SU-DHL-6 (cell line): ENCODE results near the gene C6orf120.

Experiments used
- CTCF ChIP-seq: fragments of 200-600 bp; sonication (generic); IDR thresholded peaks from one replicate; pipeline ENCODE4 v1.5.1; 2017; ENCODE audit warnings: antibody characterized with exemption, mild to moderate bottlenecking, low read length, moderate library complexity; ENCODE audit not compliant: insufficient read depth, poor library complexity, severe bottlenecking
- EZH2phosphoT487 ChIP-seq: fragments of 200-600 bp; sonication (generic), shearing (Covaris generic); conservative IDR thresholded peaks from 2 replicates; pipeline ENCODE4 v1.6.1; 2018; ENCODE audit warnings: mild to moderate bottlenecking, antibody characterized with exemption, low read length, moderate library complexity, mixed read lengths

- TF ChIP-seq CTCF, result no peak
- TF ChIP-seq EZH2phosphoT487, result no peak
These were observed 37.1 kb downstream of the C6orf120 start for GRCh38 chr6:169738976-169739529.
